Endothelial cell of umbilical vein (primary cell): ENCODE data around the gene WNT11. TPM values are rescaled to one million over a fixed set of nuclear protein-coding genes. Genes with fewer than 3 reads are reported as not detected.

Experiments
- BruUV-seq: library from RNA; stranded (reverse); fragments of 400-500 nt; replicated peaks from 2 replicates; lab custom pipeline; 2021; lab: Mats Ljungman, UMichigan
- CTCF ChIA-PET: fragments of 300-600, 350-600 bp; sonication (Branson Sonifier 250); formaldehyde crosslinking; loops from one replicate; lab custom pipeline; 2021; ENCODE audit warnings: antibody characterized with exemption, inconsistent platforms; lab: Charles Lee
- POLR2A ChIA-PET: fragments of 300-600, 350-600 bp; sonication (Branson Sonifier 250); formaldehyde crosslinking; loops from one replicate; lab custom pipeline; 2021; ENCODE audit warnings: antibody characterized with exemption, inconsistent platforms; lab: Charles Lee
- DNase-seq: peaks from one replicate; pipeline ENCODE4 v3.0.0-alpha.2; 2011; ENCODE audit warnings: low read depth, low spot score
- FAIRE-seq: peaks from 2 replicates; lab custom pipeline; 2011; peaks lifted over from hg19 to GRCh38; lab: Jason Lieb, UNC
- H2AFZ ChIP-seq: 2 replicates; pipeline ENCODE4 v1.6.0; 2012; ENCODE audit warnings: low read depth, low read length, control low read depth, inconsistent platforms
- H3K27ac ChIP-seq: 2 replicates; pipeline ENCODE4 v1.5.1; 2011; ENCODE audit warnings: low read depth, mild to moderate bottlenecking, control low read depth, low read length, moderate library complexity; ENCODE audit not compliant: insufficient read depth
- H3K27me3 ChIP-seq, 2 experiments: 2 replicates each; pipeline versions ENCODE4 v1.6.0 to v1.6.1; 2011; ENCODE audit warnings: low read length in 2 of 2, mixed read lengths in 1 of 2; ENCODE audit not compliant: control insufficient read depth in 2 of 2, insufficient read depth in 2 of 2
- H3K36me3 ChIP-seq, 2 experiments: 2 replicates in 1 of 2; 3 replicates in 1 of 2; pipeline ENCODE4 v1.5.1; 2011; ENCODE audit warnings: low read length in 2 of 2, mild to moderate bottlenecking in 1 of 2, moderate library complexity in 1 of 2; ENCODE audit not compliant: control insufficient read depth in 2 of 2, insufficient read depth in 2 of 2; ENCODE audit errors: extremely low read depth in 1 of 2
- H3K4me1 ChIP-seq: 3 replicates; pipeline ENCODE4 v1.5.1; 2011; ENCODE audit warnings: mild to moderate bottlenecking, low read length; ENCODE audit not compliant: control insufficient read depth, insufficient read depth; ENCODE audit errors: extremely low read depth
- H3K4me2 ChIP-seq: 2 replicates; pipeline ENCODE4 v1.6.1; 2011; ENCODE audit warnings: low read length, control low read depth, mixed read lengths; ENCODE audit not compliant: insufficient read depth
- H3K4me3 ChIP-seq, 3 experiments: fragments of 200-600 bp in 1 of 3; sonication (generic), shearing (Covaris generic) in 1 of 3; replicated peaks in 1 of 3; 2 replicates each; pipeline ENCODE4 v1.5.1; 2011 to 2016; ENCODE audit warnings: control low read depth in 3 of 3, low read length in 3 of 3, mild to moderate bottlenecking in 2 of 3, inconsistent platforms in 1 of 3, low read depth in 1 of 3, moderate library complexity in 1 of 3; ENCODE audit not compliant: insufficient read depth in 1 of 3
- H3K79me2 ChIP-seq: 2 replicates; pipeline ENCODE4 v1.6.0; 2012; ENCODE audit warnings: low read length, inconsistent platforms; ENCODE audit not compliant: control insufficient read depth, insufficient read depth
- H3K9ac ChIP-seq: replicated peaks from 2 replicates; pipeline ENCODE3; 2011; ENCODE audit warnings: low read length, control low read depth; ENCODE audit not compliant: insufficient read depth; ENCODE audit errors: extremely low read depth
- H3K9me1 ChIP-seq: replicated peaks from 3 replicates; pipeline ENCODE4 v1.6.0; 2011; ENCODE audit warnings: mild to moderate bottlenecking, low read length; ENCODE audit not compliant: control insufficient read depth, insufficient read depth; ENCODE audit errors: extremely low read depth
- H3K9me3 ChIP-seq: replicated peaks from 2 replicates; pipeline ENCODE4 v1.5.1; 2012; ENCODE audit warnings: low read length, inconsistent platforms; ENCODE audit not compliant: control insufficient read depth, insufficient read depth
- H4K20me1 ChIP-seq: replicated peaks from 2 replicates; pipeline ENCODE3; 2011; ENCODE audit warnings: mild to moderate bottlenecking, low read length; ENCODE audit not compliant: control insufficient read depth, insufficient read depth; ENCODE audit errors: extremely low read depth
- EZH2 ChIP-seq: IDR thresholded peaks from 2 replicates; pipeline ENCODE4 v1.6.1; 2012; ENCODE audit warnings: borderline replicate concordance, low read depth, mild to moderate bottlenecking, moderate library complexity, low read length, inconsistent platforms; ENCODE audit not compliant: severe bottlenecking
- FOS ChIP-seq: IDR thresholded peaks from 2 replicates; pipeline ENCODE4 v1.6.1; 2011; ENCODE audit warnings: mild to moderate bottlenecking, low read length, moderate library complexity, borderline replicate concordance; ENCODE audit not compliant: insufficient read depth
- GATA2 ChIP-seq: IDR thresholded peaks from 2 replicates; pipeline ENCODE4 v1.7.0; 2011; ENCODE audit warnings: low read depth, mild to moderate bottlenecking, moderate library complexity, mixed read lengths, low read length; ENCODE audit not compliant: insufficient read length, insufficient read depth
- JUN ChIP-seq: IDR thresholded peaks from 2 replicates; pipeline ENCODE4 v1.6.1; 2011; ENCODE audit warnings: borderline replicate concordance, low read depth; ENCODE audit not compliant: insufficient read length, insufficient read depth
- MYC ChIP-seq: IDR thresholded peaks from one replicate; pipeline ENCODE4 v1.6.1; 2011; ENCODE audit warnings: mild to moderate bottlenecking, low read depth, low read length
- POLR2A ChIP-seq: IDR thresholded peaks from 2 replicates; pipeline ENCODE4 v1.6.1; 2012; ENCODE audit warnings: low read depth, mild to moderate bottlenecking, control low read depth, low read length
- POLR2AphosphoS5 ChIP-seq: IDR thresholded peaks from 2 replicates; pipeline ENCODE4 v1.6.1; 2012; ENCODE audit warnings: low read depth, mild to moderate bottlenecking, control low read depth, low read length, moderate library complexity; ENCODE audit not compliant: insufficient read depth
- dilution Hi-C: fragments of 300-500 bp; cut with MboI; formaldehyde crosslinking; loops from one replicate; pipeline ENCODE4 v1.15.0; 2019; ENCODE audit warnings: low sequenced_read_pairs; ENCODE audit not compliant: extremely low pct_ligation_motif_present
- intact Hi-C: fragments of 100-400 bp; cut with micrococcal nuclease; formaldehyde crosslinking; loops from one replicate; pipeline ENCODE4 v1.10.0; 2022
- polyA plus RNA-seq, 4 experiments: library from polyadenylated mRNA; depleted of rRNA in 3 of 4; stranded (reverse) in 3 of 4; unstranded in 1 of 4; fragments of >200 nt; gene quantifications; 2 replicates each; pipeline versions ENCODE4 v1.2.1 to v1.2.3, GENCODE V29; 2011 to 2012; ENCODE audit warnings: missing spikeins in 1 of 4
- total RNA-seq: library from RNA; stranded (reverse); gene quantifications from 2 replicates; pipeline ENCODE4 v1.2.3, GENCODE V29; 2021
- TF ChIP-seq, protein P1 (sequence below): IDR thresholded peaks from 2 replicates; pipeline ENCODE4 v1.6.1; 2011; ENCODE audit not compliant: insufficient read depth, insufficient read length
- TF ChIP-seq, protein P2 (sequence below), 2 donors: IDR thresholded peaks; 1 replicate in 1 of 2; 2 replicates in 1 of 2; pipeline ENCODE4 v1.5.1; 2011; ENCODE audit warnings: low read length in 2 of 2, mild to moderate bottlenecking in 2 of 2, moderate library complexity in 2 of 2, control low read depth in 1 of 2, inconsistent platforms in 1 of 2, low read depth in 1 of 2; ENCODE audit not compliant: insufficient read depth in 1 of 2; ENCODE audit errors: extremely low read depth in 1 of 2

The WNT11 gene
- total and polyA plus RNA-seq, 2 donors (not counting 3 experiments of a cell fraction or from before 2014, with no cell fraction given) = not detected

DNA sequence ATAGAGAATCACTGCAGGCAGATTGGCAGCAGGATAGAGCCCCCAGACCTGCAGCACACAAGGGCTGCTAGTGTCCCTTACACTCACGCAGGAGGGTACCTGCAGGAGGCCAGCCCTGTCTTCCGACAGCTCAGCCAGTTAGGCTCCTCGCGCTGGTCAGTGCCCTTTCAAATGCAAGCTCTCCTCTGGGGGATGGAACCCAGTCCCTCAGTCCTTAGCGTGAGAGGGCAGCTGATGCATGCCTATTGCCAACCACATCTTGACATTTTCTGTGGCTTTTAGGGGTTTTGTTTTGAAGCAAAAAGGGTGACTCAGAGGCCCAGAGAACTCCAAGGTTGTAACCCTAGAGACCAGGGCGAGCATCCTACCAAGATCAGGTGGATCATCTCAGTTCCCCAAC is 40.0 kb downstream of the WNT11 start:
- Histone ChIP-seq H3K36me3 (no peaks in the 10 kb centered on the region), H3K4me1 (no peaks in the 10 kb centered on the region), H3K9me3 (no peaks in the 10 kb centered on the region), H3K9me1 (no peaks in the 10 kb centered on the region), H3K9ac (no peak overlapping the region), H3K27me3 (no peaks in the 10 kb centered on the region), H4K20me1 (no peaks in the 10 kb centered on the region), H3K27ac (no peak overlapping the region), H2AFZ (no peak overlapping the region), H3K4me2 (no peak overlapping the region), H3K79me2 (no peaks in the 10 kb centered on the region), H3K4me3 (no peak overlapping the region)
- BruUV-seq = no TSS peak
- TF ChIP-seq GATA2 = no peak
- TF ChIP-seq, protein P1, sequence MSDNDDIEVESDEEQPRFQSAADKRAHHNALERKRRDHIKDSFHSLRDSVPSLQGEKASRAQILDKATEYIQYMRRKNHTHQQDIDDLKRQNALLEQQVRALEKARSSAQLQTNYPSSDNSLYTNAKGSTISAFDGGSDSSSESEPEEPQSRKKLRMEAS = no peak
- TF ChIP-seq POLR2AphosphoS5 = no peak
- no peak for TF ChIP-seq MYC
- no peak for TF ChIP-seq POLR2A
- no peak for TF ChIP-seq EZH2
- TF ChIP-seq, protein P2, sequence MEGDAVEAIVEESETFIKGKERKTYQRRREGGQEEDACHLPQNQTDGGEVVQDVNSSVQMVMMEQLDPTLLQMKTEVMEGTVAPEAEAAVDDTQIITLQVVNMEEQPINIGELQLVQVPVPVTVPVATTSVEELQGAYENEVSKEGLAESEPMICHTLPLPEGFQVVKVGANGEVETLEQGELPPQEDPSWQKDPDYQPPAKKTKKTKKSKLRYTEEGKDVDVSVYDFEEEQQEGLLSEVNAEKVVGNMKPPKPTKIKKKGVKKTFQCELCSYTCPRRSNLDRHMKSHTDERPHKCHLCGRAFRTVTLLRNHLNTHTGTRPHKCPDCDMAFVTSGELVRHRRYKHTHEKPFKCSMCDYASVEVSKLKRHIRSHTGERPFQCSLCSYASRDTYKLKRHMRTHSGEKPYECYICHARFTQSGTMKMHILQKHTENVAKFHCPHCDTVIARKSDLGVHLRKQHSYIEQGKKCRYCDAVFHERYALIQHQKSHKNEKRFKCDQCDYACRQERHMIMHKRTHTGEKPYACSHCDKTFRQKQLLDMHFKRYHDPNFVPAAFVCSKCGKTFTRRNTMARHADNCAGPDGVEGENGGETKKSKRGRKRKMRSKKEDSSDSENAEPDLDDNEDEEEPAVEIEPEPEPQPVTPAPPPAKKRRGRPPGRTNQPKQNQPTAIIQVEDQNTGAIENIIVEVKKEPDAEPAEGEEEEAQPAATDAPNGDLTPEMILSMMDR (IDR thresholded peaks at IDR 0.05; ENCODE audit: extremely low read depth in 1 of 2, insufficient read depth in 1 of 2, low read depth in 1 of 2, low read length in 2 of 2) = no peak
- TF ChIP-seq FOS = no peak
- TF ChIP-seq JUN = no peak
- intact Hi-C loops (no loop called here), dilution Hi-C loops (no loop called here)
- FAIRE-seq = no peak
- CTCF ChIA-PET = interaction anchor here (1.8 kb wide), 1 partner anchor 14 kb away, joined by 8 read pairs; no protein-coding TSS in a partner anchor
- POLR2A ChIA-PET = no interaction called here
- DNase-seq = no peak
